ENCODE measurements around the gene TUBB4B. TPM values are rescaled to one million over a fixed set of nuclear protein-coding genes. Genes with fewer than 3 reads are reported as not detected.

The TUBB4B gene
- total RNA-seq, 1 donor from 2014 or later = 725 TPM

DNA sequence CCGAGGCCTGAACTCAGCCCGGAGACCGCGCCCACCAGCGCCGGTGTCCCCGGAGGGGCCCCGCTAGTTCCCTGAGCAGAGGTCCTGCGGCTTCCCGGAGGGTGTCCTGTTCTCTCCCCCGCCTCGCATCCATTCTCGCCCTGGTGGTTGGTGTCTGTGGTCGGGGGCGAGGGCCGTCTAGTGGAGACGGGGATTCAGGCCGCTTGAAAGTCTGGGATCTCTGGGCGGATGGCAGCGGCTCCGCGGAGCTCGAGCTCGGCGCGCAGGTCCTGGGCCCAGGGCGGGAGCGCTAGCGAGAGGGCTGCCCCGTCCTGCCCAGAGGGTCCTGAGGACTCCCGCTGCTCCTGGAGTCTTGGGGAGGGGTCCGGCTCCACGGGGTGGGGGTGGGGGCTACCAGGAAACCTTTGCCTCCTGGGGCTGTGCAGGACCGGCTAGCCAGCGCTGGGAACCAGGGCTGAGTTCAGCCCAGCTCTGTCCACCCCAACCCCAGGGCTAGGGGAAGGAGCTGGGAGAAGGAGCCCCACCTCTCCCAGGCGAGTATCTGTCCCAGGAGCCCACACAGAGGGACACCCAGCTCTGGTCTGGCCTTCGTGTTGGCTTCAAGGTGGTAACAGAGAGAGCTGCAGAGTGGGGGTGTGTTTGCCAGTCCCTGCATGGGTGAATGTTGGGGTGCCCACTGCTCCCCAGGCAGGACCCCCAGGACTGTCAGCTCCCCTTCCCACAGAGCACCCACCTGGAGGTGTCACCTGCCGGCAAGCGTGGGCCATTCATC is 40.4 kb downstream of the TUBB4B start:
- DNase-seq (ENCODE audit: low read depth) = no peak
- TF ChIP-seq, protein P1, sequence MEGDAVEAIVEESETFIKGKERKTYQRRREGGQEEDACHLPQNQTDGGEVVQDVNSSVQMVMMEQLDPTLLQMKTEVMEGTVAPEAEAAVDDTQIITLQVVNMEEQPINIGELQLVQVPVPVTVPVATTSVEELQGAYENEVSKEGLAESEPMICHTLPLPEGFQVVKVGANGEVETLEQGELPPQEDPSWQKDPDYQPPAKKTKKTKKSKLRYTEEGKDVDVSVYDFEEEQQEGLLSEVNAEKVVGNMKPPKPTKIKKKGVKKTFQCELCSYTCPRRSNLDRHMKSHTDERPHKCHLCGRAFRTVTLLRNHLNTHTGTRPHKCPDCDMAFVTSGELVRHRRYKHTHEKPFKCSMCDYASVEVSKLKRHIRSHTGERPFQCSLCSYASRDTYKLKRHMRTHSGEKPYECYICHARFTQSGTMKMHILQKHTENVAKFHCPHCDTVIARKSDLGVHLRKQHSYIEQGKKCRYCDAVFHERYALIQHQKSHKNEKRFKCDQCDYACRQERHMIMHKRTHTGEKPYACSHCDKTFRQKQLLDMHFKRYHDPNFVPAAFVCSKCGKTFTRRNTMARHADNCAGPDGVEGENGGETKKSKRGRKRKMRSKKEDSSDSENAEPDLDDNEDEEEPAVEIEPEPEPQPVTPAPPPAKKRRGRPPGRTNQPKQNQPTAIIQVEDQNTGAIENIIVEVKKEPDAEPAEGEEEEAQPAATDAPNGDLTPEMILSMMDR (conservative IDR thresholded peaks at IDR 0.05; ENCODE audit: low read depth, low read length) = no peak
- no peak overlapping the region for H3K4me3 ChIP-seq (ENCODE audit: low read depth, low read length)

DNA sequence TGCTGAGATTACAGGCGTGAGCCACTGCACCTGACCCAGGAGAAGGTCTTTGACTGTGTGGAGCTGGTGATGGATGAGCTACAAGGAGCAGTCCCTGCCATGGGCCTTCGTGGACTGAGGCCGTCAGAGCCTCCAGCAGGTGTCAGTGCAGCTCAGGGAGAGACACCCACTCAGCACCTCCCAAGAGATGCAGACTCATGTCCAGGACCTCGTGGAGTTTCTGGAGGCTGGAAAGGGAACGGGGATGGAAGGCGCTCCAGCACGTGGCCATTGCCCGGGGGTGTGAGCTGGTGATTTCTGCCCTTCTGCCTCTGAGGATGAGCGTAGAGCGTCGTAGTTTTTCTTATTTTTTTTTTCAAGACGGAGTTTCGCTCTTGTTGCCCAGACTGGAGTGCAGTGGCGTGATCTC is 45.9 kb downstream of the TUBB4B start:
- DNase-seq (ENCODE audit: low read depth) = no peak
- no peak overlapping the region for H3K4me3 ChIP-seq (ENCODE audit: low read depth, low read length)
- TF ChIP-seq, protein P1 (conservative IDR thresholded peaks at IDR 0.05; ENCODE audit: low read depth, low read length) = peak; percentile 76

DNA sequence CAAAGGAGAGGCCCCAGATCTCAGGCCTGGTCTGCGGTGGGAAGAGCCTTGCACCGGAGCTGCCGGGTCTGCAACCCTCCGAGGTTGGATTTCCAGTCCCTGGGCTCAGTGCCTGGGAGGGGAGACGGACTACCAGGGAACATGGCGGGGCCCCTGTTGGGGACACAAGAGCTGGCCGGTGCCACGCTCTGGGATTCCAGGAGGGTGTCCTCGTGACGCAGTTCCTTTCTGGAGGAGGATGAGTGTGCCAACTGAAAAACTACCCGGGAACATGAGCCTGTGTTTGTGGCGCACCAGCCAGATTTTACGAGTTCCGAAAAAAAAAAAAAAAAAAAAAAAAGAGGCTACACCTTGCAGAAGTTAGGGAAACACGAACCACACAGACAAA is 52.0 kb downstream of the TUBB4B start:
- TF ChIP-seq, protein P1 (conservative IDR thresholded peaks at IDR 0.05; ENCODE audit: low read depth, low read length) = no peak
- H3K4me3 ChIP-seq (ENCODE audit: low read depth, low read length) = no peak overlapping the region

More for the DNA sequence above, 52.0 kb downstream of the TUBB4B start:
- no peak for DNase-seq (ENCODE audit: low read depth)

Other genes starting within 250 kb of the TUBB4B start
- 70.1 and 81.7 TPM in 2 replicates for gene PAXX, start 248.9 kb upstream of the TUBB4B start, total RNA-seq
- gene CLIC3, start 244.7 kb upstream of the TUBB4B start, total RNA-seq = 2.2 and 2.4 TPM in 2 replicates
- 3.0 and 7.6 TPM in 2 replicates for gene ABCA2, start 213.1 kb upstream of the TUBB4B start, total RNA-seq
- not detected in 2 replicates for gene FUT7, start 209.2 kb upstream of the TUBB4B start, total RNA-seq
- gene NPDC1, start 195.1 kb upstream of the TUBB4B start, total RNA-seq = 19.7 and 47.7 TPM in 2 replicates
- 0.87 TPM in 1 of 2 replicates, not detected in the other for gene ENTPD2, start 187.2 kb upstream of the TUBB4B start, total RNA-seq
- gene SAPCD2, start 170.7 kb upstream of the TUBB4B start, total RNA-seq = 25.6 and 51.3 TPM in 2 replicates
- 2.1 and 2.2 TPM in 2 replicates for gene UAP1L1, start 163.8 kb upstream of the TUBB4B start, total RNA-seq
- 46.0 and 74.3 TPM in 2 replicates for gene MAN1B1, start 154.3 kb upstream of the TUBB4B start, total RNA-seq
- 66.9 and 125 TPM in 2 replicates for gene DPP7, start 126.6 kb upstream of the TUBB4B start, total RNA-seq
- not detected in 2 replicates for gene GRIN1, start 102.1 kb upstream of the TUBB4B start, total RNA-seq
- gene LRRC26, start 71.2 kb upstream of the TUBB4B start, total RNA-seq = not detected in 2 replicates
- gene TMEM210, start 69.2 kb upstream of the TUBB4B start, total RNA-seq = not detected in 2 replicates
- gene ANAPC2, start 52.7 kb upstream of the TUBB4B start, total RNA-seq = 16.7 TPM in 2 replicates
- gene SSNA1, start 52.6 kb upstream of the TUBB4B start, total RNA-seq = 139 and 185 TPM in 2 replicates
- 10.5 and 13.5 TPM in 2 replicates for gene TPRN, start 40.5 kb upstream of the TUBB4B start, total RNA-seq
- 39.4 and 44.9 TPM in 2 replicates for gene TMEM203, start 35.6 kb upstream of the TUBB4B start, total RNA-seq
- 22.0 and 26.9 TPM in 2 replicates for gene NDOR1, start 35.6 kb upstream of the TUBB4B start, total RNA-seq
- 0.22 and 1.5 TPM in 2 replicates for gene RNF208, start 19.0 kb upstream of the TUBB4B start, total RNA-seq
- gene CYSRT1, start 16.1 kb upstream of the TUBB4B start, total RNA-seq = 0.17 and 0.94 TPM in 2 replicates
- gene RNF224, start 13.8 kb upstream of the TUBB4B start, total RNA-seq = not detected in 2 replicates
- 0.07 TPM in 1 of 2 replicates, not detected in the other for gene SLC34A3, start 10.4 kb upstream of the TUBB4B start, total RNA-seq
- gene STPG3, start 10.0 kb downstream of the TUBB4B start, total RNA-seq = not detected in 2 replicates
- 47.7 and 71.0 TPM in 2 replicates for gene NELFB, start 14.0 kb downstream of the TUBB4B start, total RNA-seq
- 48.5 and 56.1 TPM in 2 replicates for gene TOR4A, start 36.4 kb downstream of the TUBB4B start, total RNA-seq
- 2.2 and 4.9 TPM in 2 replicates for gene NRARP, start 61.0 kb downstream of the TUBB4B start, total RNA-seq
- 4.1 and 29.2 TPM in 2 replicates for gene EXD3, start 181.9 kb downstream of the TUBB4B start, total RNA-seq
- gene NOXA1, start 182.1 kb downstream of the TUBB4B start, total RNA-seq = 0.14 and 2.1 TPM in 2 replicates
- gene ENTPD8, start 200.1 kb downstream of the TUBB4B start, total RNA-seq = not detected in 2 replicates
- 33.2 and 62.7 TPM in 2 replicates for gene NSMF, start 218.0 kb downstream of the TUBB4B start, total RNA-seq

All from epithelial cell of proximal tubule (primary cell).